ENCODE data around the gene MAST3.

The MAST3 gene

GRCh38 chr19:18160493-18160970, 63.0 kb downstream of the MAST3 start:
- Histone ChIP-seq H3K4me1 (ENCODE audit: control insufficient read depth, insufficient read depth, low read length, poor library complexity, severe bottlenecking) (no peaks in the 10 kb centered on the region), H3K9me3 (ENCODE audit: control insufficient read depth, low read length) (no peaks in the 10 kb centered on the region), H3K4me3 (ENCODE audit: extremely low read depth, insufficient read depth, low read length, poor library complexity, severe bottlenecking) (no peak overlapping the region), H3K36me3 (ENCODE audit: control insufficient read depth, insufficient read depth, low read length) (peaks cover 64% of the 10 kb centered on the region), H3K27ac (ENCODE audit: low read depth, low read length, severe bottlenecking) (no peak overlapping the region)
- WGBS, 2 experiments (ENCODE audit: insufficient coverage in 2 of 2), result 87 to 94% methylated on average over 8 of the region's 13 CpGs

GRCh38 chr19:18160971-18161635, 63.5 kb downstream of the MAST3 start:
- H3K36me3 ChIP-seq (ENCODE audit: control insufficient read depth, insufficient read depth, low read length), result peaks cover 64% of the 10 kb centered on the region
- H3K9me3 ChIP-seq (ENCODE audit: control insufficient read depth, low read length), result no peaks in the 10 kb centered on the region
- H3K4me3 ChIP-seq (ENCODE audit: extremely low read depth, insufficient read depth, low read length, poor library complexity, severe bottlenecking), result no peak overlapping the region
- H3K4me1 ChIP-seq (ENCODE audit: control insufficient read depth, insufficient read depth, low read length, poor library complexity, severe bottlenecking), result no peaks in the 10 kb centered on the region
- H3K27ac ChIP-seq (ENCODE audit: low read depth, low read length, severe bottlenecking), result no peak overlapping the region
- WGBS, 2 experiments (ENCODE audit: insufficient coverage in 2 of 2), result 40 to 85% methylated on average over 6 to 31 of the region's 66 CpGs

- Histone ChIP-seq H3K27ac (ENCODE audit: low read depth, low read length, severe bottlenecking) (no peak overlapping the region), H3K9me3 (ENCODE audit: control insufficient read depth, low read length) (no peaks in the 10 kb centered on the region), H3K4me1 (ENCODE audit: control insufficient read depth, insufficient read depth, low read length, poor library complexity, severe bottlenecking) (no peaks in the 10 kb centered on the region), H3K4me3 (ENCODE audit: extremely low read depth, insufficient read depth, low read length, poor library complexity, severe bottlenecking) (no peak overlapping the region), H3K36me3 (ENCODE audit: control insufficient read depth, insufficient read depth, low read length) (peaks cover 60% of the 10 kb centered on the region)
- WGBS, 2 experiments (ENCODE audit: insufficient coverage in 2 of 2), result 78 to 82% methylated on average over 15 to 17 of the region's 19 CpGs
Measured at GRCh38 chr19:18161636-18162002, 64.0 kb downstream of the MAST3 start.

GRCh38 chr19:18164072-18164471, 66.5 kb downstream of the MAST3 start:
- 92 to 96% methylated on average over 5 to 6 of the region's 7 CpGs for whole genome bisulfite sequencing, 2 experiments (ENCODE audit: insufficient coverage in 2 of 2)
- Histone ChIP-seq H3K4me3 (ENCODE audit: extremely low read depth, insufficient read depth, low read length, poor library complexity, severe bottlenecking) (no peak overlapping the region), H3K36me3 (ENCODE audit: control insufficient read depth, insufficient read depth, low read length) (peaks cover 61% of the 10 kb centered on the region), H3K4me1 (ENCODE audit: control insufficient read depth, insufficient read depth, low read length, poor library complexity, severe bottlenecking) (no peaks in the 10 kb centered on the region), H3K27ac (ENCODE audit: low read depth, low read length, severe bottlenecking) (no peak overlapping the region), H3K9me3 (ENCODE audit: control insufficient read depth, low read length) (no peaks in the 10 kb centered on the region)

GRCh38 chr19:18165794-18166544, 68.4 kb downstream of the MAST3 start:
- H3K36me3 ChIP-seq (ENCODE audit: control insufficient read depth, insufficient read depth, low read length), result peaks cover 68% of the 10 kb centered on the region
- H3K4me3 ChIP-seq (ENCODE audit: extremely low read depth, insufficient read depth, low read length, poor library complexity, severe bottlenecking), result no peak overlapping the region
- H3K27ac ChIP-seq (ENCODE audit: low read depth, low read length, severe bottlenecking), result no peak overlapping the region
- WGBS, 2 experiments (ENCODE audit: insufficient coverage in 2 of 2), result 91 to 95% methylated on average over 15 of the region's 15 CpGs
- no peaks in the 10 kb centered on the region for H3K4me1 ChIP-seq (ENCODE audit: control insufficient read depth, insufficient read depth, low read length, poor library complexity, severe bottlenecking)
- no peaks in the 10 kb centered on the region for H3K9me3 ChIP-seq (ENCODE audit: control insufficient read depth, low read length)

GRCh38 chr19:18167011-18167410, 69.4 kb downstream of the MAST3 start:
- WGBS, 2 experiments (ENCODE audit: insufficient coverage in 2 of 2), result 93 to 95% methylated on average over 13 to 20 of the region's 21 CpGs
- no peak overlapping the region for H3K4me3 ChIP-seq (ENCODE audit: extremely low read depth, insufficient read depth, low read length, poor library complexity, severe bottlenecking)
- H3K4me1 ChIP-seq (ENCODE audit: control insufficient read depth, insufficient read depth, low read length, poor library complexity, severe bottlenecking), result no peaks in the 10 kb centered on the region
- peaks cover 64% of the 10 kb centered on the region for H3K36me3 ChIP-seq (ENCODE audit: control insufficient read depth, insufficient read depth, low read length)
- H3K9me3 ChIP-seq (ENCODE audit: control insufficient read depth, low read length), result no peaks in the 10 kb centered on the region
- no peak overlapping the region for H3K27ac ChIP-seq (ENCODE audit: low read depth, low read length, severe bottlenecking)

- WGBS, 2 experiments (ENCODE audit: insufficient coverage in 2 of 2), result 70 to 75% methylated on average over 13 of the region's 14 CpGs
- no peak overlapping the region for H3K27ac ChIP-seq (ENCODE audit: low read depth, low read length, severe bottlenecking)
- no peaks in the 10 kb centered on the region for H3K9me3 ChIP-seq (ENCODE audit: control insufficient read depth, low read length)
- H3K36me3 ChIP-seq (ENCODE audit: control insufficient read depth, insufficient read depth, low read length), result peaks cover 53% of the 10 kb centered on the region
- H3K4me3 ChIP-seq (ENCODE audit: extremely low read depth, insufficient read depth, low read length, poor library complexity, severe bottlenecking), result no peak overlapping the region
- H3K4me1 ChIP-seq (ENCODE audit: control insufficient read depth, insufficient read depth, low read length, poor library complexity, severe bottlenecking), result no peaks in the 10 kb centered on the region
Measured at GRCh38 chr19:18167975-18168645, 70.5 kb downstream of the MAST3 start.

GRCh38 chr19:18168673-18169381, 71.2 kb downstream of the MAST3 start:
- no peaks in the 10 kb centered on the region for H3K9me3 ChIP-seq (ENCODE audit: control insufficient read depth, low read length)
- H3K4me3 ChIP-seq (ENCODE audit: extremely low read depth, insufficient read depth, low read length, poor library complexity, severe bottlenecking), result no peak overlapping the region
- WGBS, 2 experiments (ENCODE audit: insufficient coverage in 2 of 2), result 96 to 97% methylated on average over 66 of the region's 66 CpGs
- no peak overlapping the region for H3K27ac ChIP-seq (ENCODE audit: low read depth, low read length, severe bottlenecking)
- H3K4me1 ChIP-seq (ENCODE audit: control insufficient read depth, insufficient read depth, low read length, poor library complexity, severe bottlenecking), result no peaks in the 10 kb centered on the region
- peaks cover 47% of the 10 kb centered on the region for H3K36me3 ChIP-seq (ENCODE audit: control insufficient read depth, insufficient read depth, low read length)

GRCh38 chr19:18170714-18171255, 73.2 kb downstream of the MAST3 start:
- WGBS, 2 experiments (ENCODE audit: insufficient coverage in 2 of 2), result 87 to 89% methylated on average over 8 to 13 of the region's 16 CpGs
- no peak overlapping the region for H3K27ac ChIP-seq (ENCODE audit: low read depth, low read length, severe bottlenecking)
- no peaks in the 10 kb centered on the region for H3K4me1 ChIP-seq (ENCODE audit: control insufficient read depth, insufficient read depth, low read length, poor library complexity, severe bottlenecking)
- peaks cover 34% of the 10 kb centered on the region for H3K36me3 ChIP-seq (ENCODE audit: control insufficient read depth, insufficient read depth, low read length)
- H3K9me3 ChIP-seq (ENCODE audit: control insufficient read depth, low read length), result no peaks in the 10 kb centered on the region
- no peak overlapping the region for H3K4me3 ChIP-seq (ENCODE audit: extremely low read depth, insufficient read depth, low read length, poor library complexity, severe bottlenecking)

GRCh38 chr19:18171605-18172327, 74.2 kb downstream of the MAST3 start:
- no peak overlapping the region for H3K4me3 ChIP-seq (ENCODE audit: extremely low read depth, insufficient read depth, low read length, poor library complexity, severe bottlenecking)
- H3K36me3 ChIP-seq (ENCODE audit: control insufficient read depth, insufficient read depth, low read length), result peaks cover 30% of the 10 kb centered on the region
- no peaks in the 10 kb centered on the region for H3K4me1 ChIP-seq (ENCODE audit: control insufficient read depth, insufficient read depth, low read length, poor library complexity, severe bottlenecking)
- 87 to 92% methylated on average over 6 to 8 of the region's 8 CpGs for whole genome bisulfite sequencing, 2 experiments (ENCODE audit: insufficient coverage in 2 of 2)
- no peak overlapping the region for H3K27ac ChIP-seq (ENCODE audit: low read depth, low read length, severe bottlenecking)
- no peaks in the 10 kb centered on the region for H3K9me3 ChIP-seq (ENCODE audit: control insufficient read depth, low read length)

Data from mesodermal cell (in vitro differentiated cells).